GM21723 (cell line): ENCODE data around the gene DYNC1I2.

Experiments used
- ATAC-seq: cut with Tn5 transposase; IDR thresholded peaks from one replicate; pipeline ENCODE4 v1.9.1; 2021; ENCODE audit warnings: mild to moderate bottlenecking, moderate library complexity; ENCODE audit not compliant: unreplicated experiment

Gene DYNC1I2

GRCh38 chr2:171687287-171688128, at the start of gene DYNC1I2:
DYNC1I2 (plus strand) TSS chr2:171687469; CDS start chr2:171690156, 2,687 bp downstream.
- peak; percentile 86 for ATAC-seq

GRCh38 chr2:171651667-171652415, 35.4 kb upstream of the DYNC1I2 start:
- no peak for ATAC-seq

- peak; percentile 80 for ATAC-seq
Observed at GRCh38 chr2:171652416-171652785, 34.9 kb upstream of the DYNC1I2 start.

GRCh38 chr2:171655586-171655985, 31.7 kb upstream of the DYNC1I2 start:
- ATAC-seq = peak; percentile 76

- ATAC-seq = no peak
Observed at GRCh38 chr2:171667041-171667440, 20.2 kb upstream of the DYNC1I2 start.

GRCh38 chr2:171668183-171668582, 19.1 kb upstream of the DYNC1I2 start:
- ATAC-seq = no peak

GRCh38 chr2:171669121-171669520, 18.1 kb upstream of the DYNC1I2 start:
- ATAC-seq = no peak

GRCh38 chr2:171670655-171671054, 16.6 kb upstream of the DYNC1I2 start:
- ATAC-seq = no peak

GRCh38 chr2:171671867-171672266, 15.4 kb upstream of the DYNC1I2 start:
- ATAC-seq = no peak

GRCh38 chr2:171673905-171674304, 13.4 kb upstream of the DYNC1I2 start:
- ATAC-seq = no peak

GRCh38 chr2:171675810-171676345, 11.4 kb upstream of the DYNC1I2 start:
- ATAC-seq = no peak

- no peak for ATAC-seq
Observed at GRCh38 chr2:171678619-171679018, 8.7 kb upstream of the DYNC1I2 start.

GRCh38 chr2:171688129-171688465, 828 bp downstream of the DYNC1I2 start:
- peak; percentile 29 for ATAC-seq

GRCh38 chr2:171692331-171692730, 5.1 kb downstream of the DYNC1I2 start:
- no peak for ATAC-seq

- ATAC-seq = no peak
Observed at GRCh38 chr2:171702781-171703556, 15.7 kb downstream of the DYNC1I2 start.

GRCh38 chr2:171703574-171704347, 16.5 kb downstream of the DYNC1I2 start:
- no peak for ATAC-seq

- ATAC-seq = no peak
Observed at GRCh38 chr2:171706152-171706803, 19.0 kb downstream of the DYNC1I2 start.

- ATAC-seq = no peak
Observed at GRCh38 chr2:171707752-171708151, 20.5 kb downstream of the DYNC1I2 start.

GRCh38 chr2:171709011-171709685, 21.9 kb downstream of the DYNC1I2 start:
- ATAC-seq = no peak
